Stimulated activated CD8-positive, alpha-beta memory T cell treated with anti-CD3 and anti-CD28 coated beads, Interleukin-4, amount 100 ng/mL, for 48 hours (primary cell): ENCODE results near the gene SYNGAP1.
"Not testable (repeated sequence)": the region's sequence is repeated elsewhere in the genome, so short reads cannot be mapped to it uniquely, and the experiment has no call there.

Source experiments
- DNase-seq: peaks from one replicate; pipeline ENCODE4 v3.0.0-alpha.2; 2020

The SYNGAP1 gene

GRCh38 chr6:33440649-33441309, 20.9 kb downstream of the SYNGAP1 start:
- no peak for DNase-seq

- no peak for DNase-seq
Measured at GRCh38 chr6:33441457-33441856, 21.6 kb downstream of the SYNGAP1 start.

GRCh38 chr6:33442283-33442682, 22.4 kb downstream of the SYNGAP1 start:
- DNase-seq: no peak

GRCh38 chr6:33443025-33443424, 23.2 kb downstream of the SYNGAP1 start:
- no peak for DNase-seq

GRCh38 chr6:33443619-33444504, 24.0 kb downstream of the SYNGAP1 start:
- no peak for DNase-seq

GRCh38 chr6:33445119-33445603, 25.3 kb downstream of the SYNGAP1 start:
- DNase-seq: no peak

- DNase-seq: no peak
Measured at GRCh38 chr6:33446356-33446755, 26.5 kb downstream of the SYNGAP1 start.

- no peak for DNase-seq
Measured at GRCh38 chr6:33450434-33450833, 30.6 kb downstream of the SYNGAP1 start.

- no peak for DNase-seq
Measured at GRCh38 chr6:33451606-33452005, 31.7 kb downstream of the SYNGAP1 start.

GRCh38 chr6:33452496-33452895, 32.6 kb downstream of the SYNGAP1 start:
- no peak for DNase-seq

GRCh38 chr6:33453393-33454008, 33.6 kb downstream of the SYNGAP1 start:
- DNase-seq: no peak

- DNase-seq: peak; percentile 95
Measured at GRCh38 chr6:33454009-33454946, 34.4 kb downstream of the SYNGAP1 start, which contains the start of gene ZBTB9. ZBTB9 (plus strand) TSS chr6:33454576; CDS start chr6:33455101, 525 bp downstream.

- DNase-seq: no peak
Measured at GRCh38 chr6:33455051-33455450, 35.2 kb downstream of the SYNGAP1 start.

GRCh38 chr6:33456156-33456555, 36.3 kb downstream of the SYNGAP1 start:
- DNase-seq: no peak

- no peak for DNase-seq
Measured at GRCh38 chr6:33458676-33459075, 38.8 kb downstream of the SYNGAP1 start.

GRCh38 chr6:33459226-33459625, 39.4 kb downstream of the SYNGAP1 start:
- DNase-seq: no peak

GRCh38 chr6:33466075-33466735, 46.3 kb downstream of the SYNGAP1 start:
- DNase-seq: no peak

GRCh38 chr6:33467091-33467490, 47.2 kb downstream of the SYNGAP1 start:
- DNase-seq: no peak

- no peak for DNase-seq
Measured at GRCh38 chr6:33469661-33470060, 49.8 kb downstream of the SYNGAP1 start.

GRCh38 chr6:33477864-33478263, 58.0 kb downstream of the SYNGAP1 start:
- DNase-seq: no peak

GRCh38 chr6:33481192-33481591, 61.3 kb downstream of the SYNGAP1 start:
- no peak for DNase-seq

GRCh38 chr6:33482620-33483019, 62.8 kb downstream of the SYNGAP1 start:
- DNase-seq: not testable (repeated sequence)
